Activated CD4-positive, alpha-beta T cell treated with anti-CD3 and anti-CD28 coated beads, Interleukin-2, amount 10 ng/mL, durations not matched to agents 7 days and 5 days (primary cell): Measurements from ENCODE around the gene DICER1. TPM values are rescaled to one million over a fixed set of nuclear protein-coding genes. Genes with fewer than 3 reads are reported as not detected.
"Not testable (repeated sequence)": the region's sequence is repeated elsewhere in the genome, so short reads cannot be mapped to it uniquely, and the experiment has no call there.

Experiments used
- CTCF ChIA-PET: fragments of 350-600 bp; sonication (Branson Sonifier 250); formaldehyde crosslinking; loops from one replicate; lab custom pipeline; 2021; ENCODE audit warnings: antibody characterized with exemption; lab: Charles Lee
- POLR2A ChIA-PET: fragments of 350-600 bp; sonication (Branson Sonifier 250); formaldehyde crosslinking; loops from one replicate; lab custom pipeline; 2021; ENCODE audit warnings: antibody characterized with exemption; lab: Charles Lee
- DNase-seq: peaks from one replicate; pipeline ENCODE4 v3.0.0-alpha.2; 2020
- H3K27ac Mint-ChIP-seq: one replicate; pipeline ENCODE4 v1.8.0; 2021; ENCODE audit warnings: mild to moderate bottlenecking, moderate library complexity, mixed read lengths
- H3K27me3 Mint-ChIP-seq: one replicate; pipeline ENCODE4 v1.8.0; 2021; ENCODE audit warnings: mixed read lengths
- H3K36me3 Mint-ChIP-seq: one replicate; pipeline ENCODE4 v1.8.0; 2021; ENCODE audit warnings: low read depth, mixed read lengths
- H3K4me1 Mint-ChIP-seq: one replicate; pipeline ENCODE4 v1.8.0; 2021; ENCODE audit warnings: mixed read lengths
- H3K4me3 Mint-ChIP-seq: one replicate; pipeline ENCODE4 v1.8.0; 2021; ENCODE audit warnings: mild to moderate bottlenecking, moderate library complexity, mixed read lengths
- H3K9me3 Mint-ChIP-seq: one replicate; pipeline ENCODE4 v1.8.0; 2021; ENCODE audit warnings: mixed read lengths
- total RNA-seq, 2 experiments: library from RNA; stranded (reverse); gene quantifications; one replicate each; pipeline ENCODE4 v1.2.3, GENCODE V29; 2021

DICER1 gene
- total RNA-seq, 2 experiments from 2014 or later: 54.4 to 63.6 TPM

DNA sequence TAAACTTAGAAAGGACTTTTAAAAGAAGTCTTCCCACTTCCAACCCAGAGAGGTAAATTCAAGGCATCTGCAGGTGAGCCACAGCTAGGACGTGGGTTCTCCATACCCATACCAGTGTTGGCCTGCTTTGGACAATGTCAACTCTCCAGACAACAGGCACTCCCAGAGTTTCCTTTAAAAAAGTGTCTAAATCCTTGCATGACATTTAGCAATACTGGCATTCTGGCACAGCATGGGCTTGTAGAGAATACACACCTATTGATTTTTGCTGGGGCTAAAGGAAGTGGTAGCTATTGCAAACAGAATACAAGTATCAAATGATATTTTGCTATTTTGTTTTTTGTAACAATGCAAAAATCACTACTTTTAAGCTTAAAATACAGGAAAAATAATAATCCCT lies 25.8 kb upstream of the DICER1 start:
- Mint-ChIP-seq H3K27me3 (peaks cover 25% of the 10 kb centered on the region), H3K4me1 (no peaks in the 10 kb centered on the region), H3K27ac (no peak overlapping the region), H3K9me3 (peaks cover 4% of the 10 kb centered on the region), H3K4me3 (no peak overlapping the region), H3K36me3 (no peaks in the 10 kb centered on the region)
- POLR2A ChIA-PET: no interaction called here
- CTCF ChIA-PET: no interaction called here
- no peak for DNase-seq

- ChIA-PET POLR2A (no interaction called here), CTCF (no interaction called here)
- H3K36me3 Mint-ChIP-seq: no peaks in the 10 kb centered on the region
- H3K4me3 Mint-ChIP-seq: no peak overlapping the region
- no peaks in the 10 kb centered on the region for H3K4me1 Mint-ChIP-seq
- no peak overlapping the region for H3K27ac Mint-ChIP-seq
- peaks cover 3% of the 10 kb centered on the region for H3K9me3 Mint-ChIP-seq
- DNase-seq: no peak
- H3K27me3 Mint-ChIP-seq: peaks cover 23% of the 10 kb centered on the region
Observed at GRCh38 chr14:95182379-95182778, 25.1 kb upstream of the DICER1 start.

- Mint-ChIP-seq H3K36me3 (no peaks in the 10 kb centered on the region), H3K9me3 (no peaks in the 10 kb centered on the region), H3K4me3 (no peak overlapping the region), H3K27me3 (peaks cover 14% of the 10 kb centered on the region), H3K4me1 (no peaks in the 10 kb centered on the region), H3K27ac (no peak overlapping the region)
- ChIA-PET POLR2A (no interaction called here), CTCF (interaction anchor here (0.6 kb wide), 1 partner anchor 50 kb away, joined by 3 read pairs; no protein-coding TSS in a partner anchor)
- no peak for DNase-seq
Observed at GRCh38 chr14:95180966-95181741, 23.8 kb upstream of the DICER1 start.

GRCh38 chr14:95175670-95176069 lies 18.3 kb upstream of the DICER1 start:
- not testable (repeated sequence) for H3K36me3 Mint-ChIP-seq

GRCh38 chr14:95174184-95174792 lies 17.0 kb upstream of the DICER1 start:
- ChIA-PET CTCF (no interaction called here), POLR2A (no interaction called here)
- H3K9me3 Mint-ChIP-seq: peaks cover 2% of the 10 kb centered on the region
- H3K4me1 Mint-ChIP-seq: no peaks in the 10 kb centered on the region
- peaks cover 3% of the 10 kb centered on the region for H3K27me3 Mint-ChIP-seq
- H3K27ac Mint-ChIP-seq: no peak overlapping the region
- H3K4me3 Mint-ChIP-seq: no peak overlapping the region
- DNase-seq: no peak
- H3K36me3 Mint-ChIP-seq: no peaks in the 10 kb centered on the region

More at GRCh38 chr14:95175670-95176069, 18.3 kb upstream of the DICER1 start:
- H3K9me3 Mint-ChIP-seq, POLR2A ChIA-PET, H3K4me1 Mint-ChIP-seq, H3K27ac Mint-ChIP-seq, H3K27me3 Mint-ChIP-seq, CTCF ChIA-PET, DNase-seq, H3K4me3 Mint-ChIP-seq: not testable (repeated sequence)

DNA sequence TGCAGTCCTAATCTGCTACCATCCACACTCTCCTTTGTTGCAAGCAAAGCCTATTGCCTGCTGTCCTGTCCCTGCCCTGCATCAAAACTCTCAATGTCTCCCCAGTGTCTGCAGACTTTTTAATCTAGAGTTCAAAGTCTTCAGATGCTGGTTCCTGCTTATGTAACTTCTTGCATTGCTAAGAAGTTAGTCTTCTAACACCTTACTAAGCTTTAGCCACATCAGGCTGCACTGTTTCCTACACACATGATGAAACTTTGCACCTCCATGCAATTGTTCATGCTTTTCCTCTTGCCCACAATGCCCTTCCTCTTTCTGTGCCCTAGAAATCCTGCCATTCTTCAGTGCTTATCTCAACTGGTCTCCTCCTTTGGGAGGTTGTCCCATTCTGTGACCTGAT lies 16.2 kb upstream of the DICER1 start:
- peaks cover 3% of the 10 kb centered on the region for H3K27me3 Mint-ChIP-seq
- no peak for DNase-seq
- no peak overlapping the region for H3K27ac Mint-ChIP-seq
- ChIA-PET CTCF (no interaction called here), POLR2A (no interaction called here)
- H3K9me3 Mint-ChIP-seq: peaks cover 2% of the 10 kb centered on the region
- no peak overlapping the region for H3K4me3 Mint-ChIP-seq
- H3K36me3 Mint-ChIP-seq: no peaks in the 10 kb centered on the region
- no peaks in the 10 kb centered on the region for H3K4me1 Mint-ChIP-seq

DNA sequence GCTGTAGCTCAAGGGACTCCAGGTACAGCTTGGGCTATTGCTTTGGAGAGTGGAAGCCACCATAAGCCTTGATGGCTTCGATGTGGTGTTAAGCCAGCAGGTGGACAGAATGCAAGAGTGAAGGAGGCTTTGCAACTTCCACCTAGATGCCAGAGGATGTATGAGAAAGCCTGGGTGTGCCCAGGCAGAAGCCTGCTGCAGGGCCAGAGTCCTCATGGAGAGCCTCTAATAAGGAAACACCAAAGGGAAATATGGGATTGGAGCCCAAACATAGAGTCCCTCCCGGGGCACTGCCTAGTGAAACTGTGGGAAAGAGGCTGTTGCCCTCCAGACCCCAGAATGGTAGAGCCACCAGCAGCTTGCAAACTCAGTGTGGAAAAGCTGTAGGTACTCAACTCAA lies 9.8 kb upstream of the DICER1 start:
- Mint-ChIP-seq H3K4me1 (no peaks in the 10 kb centered on the region), H3K27ac (no peak overlapping the region), H3K9me3 (peaks cover 16% of the 10 kb centered on the region), H3K36me3 (no peaks in the 10 kb centered on the region), H3K4me3 (no peak overlapping the region), H3K27me3 (no peaks in the 10 kb centered on the region)
- POLR2A ChIA-PET: no interaction called here
- CTCF ChIA-PET: no interaction called here
- DNase-seq: no peak

DNA sequence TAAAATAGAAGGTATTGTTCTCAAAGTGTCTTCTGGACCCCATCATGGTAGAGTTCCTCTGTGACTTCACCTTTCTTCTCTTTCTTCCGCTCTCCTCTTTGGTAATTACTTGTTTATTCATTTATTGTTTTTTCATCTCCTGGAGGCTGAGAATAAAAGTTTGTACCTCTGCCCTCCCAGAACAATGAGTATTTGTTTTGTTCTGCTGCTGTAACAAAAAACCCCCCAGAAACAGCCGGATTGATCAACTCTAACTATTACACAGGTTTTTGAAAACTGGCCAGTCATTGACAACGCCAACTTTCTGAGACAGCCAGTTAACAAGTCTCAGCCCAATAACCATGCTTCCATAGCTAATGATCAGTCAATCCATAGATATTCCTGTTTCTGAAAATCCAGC lies 8.2 kb upstream of the DICER1 start:
- Mint-ChIP-seq H3K4me1 (no peaks in the 10 kb centered on the region), H3K4me3 (no peak overlapping the region), H3K9me3 (peaks cover 16% of the 10 kb centered on the region), H3K27ac (no peak overlapping the region), H3K27me3 (no peaks in the 10 kb centered on the region), H3K36me3 (no peaks in the 10 kb centered on the region)
- ChIA-PET CTCF (no interaction called here), POLR2A (no interaction called here)
- DNase-seq: no peak

GRCh38 chr14:95164506-95164905 lies 7.2 kb upstream of the DICER1 start:
- DNase-seq: no peak
- POLR2A ChIA-PET: no interaction called here

DNA sequence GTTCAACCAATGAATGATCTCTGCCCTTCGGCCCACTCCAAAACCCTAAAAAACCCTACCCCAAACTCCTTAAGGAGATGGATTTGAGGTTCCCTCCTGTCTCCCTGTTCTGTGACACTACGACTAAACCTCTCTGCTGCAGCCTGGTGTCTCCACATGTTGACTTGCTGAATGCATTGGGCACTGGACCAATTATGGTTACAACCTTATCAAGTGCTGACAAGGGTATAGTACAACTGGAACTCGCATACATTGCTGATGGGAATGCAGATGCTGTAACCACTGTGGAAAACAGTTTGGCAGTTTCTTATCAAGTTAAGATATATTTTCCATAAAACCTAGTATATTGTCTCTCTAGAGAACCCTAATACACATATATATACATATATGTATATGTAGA lies 6.3 kb upstream of the DICER1 start:
- no peak overlapping the region for H3K4me3 Mint-ChIP-seq
- no peak overlapping the region for H3K27ac Mint-ChIP-seq
- peaks cover 2% of the 10 kb centered on the region for H3K4me1 Mint-ChIP-seq
- POLR2A ChIA-PET: no interaction called here
- CTCF ChIA-PET: no interaction called here
- H3K9me3 Mint-ChIP-seq: peaks cover 16% of the 10 kb centered on the region
- no peak for DNase-seq
- H3K36me3 Mint-ChIP-seq: no peaks in the 10 kb centered on the region
- H3K27me3 Mint-ChIP-seq: no peaks in the 10 kb centered on the region

More at GRCh38 chr14:95164506-95164905, 7.2 kb upstream of the DICER1 start:
- CTCF ChIA-PET: no interaction called here
- H3K4me1 Mint-ChIP-seq: no peaks in the 10 kb centered on the region
- H3K36me3 Mint-ChIP-seq: no peaks in the 10 kb centered on the region
- H3K9me3 Mint-ChIP-seq: peaks cover 16% of the 10 kb centered on the region
- no peaks in the 10 kb centered on the region for H3K27me3 Mint-ChIP-seq
- peak overlapping the region; percentile 59 for H3K27ac Mint-ChIP-seq
- H3K4me3 Mint-ChIP-seq: no peak overlapping the region

GRCh38 chr14:95163132-95163531 lies 5.8 kb upstream of the DICER1 start:
- ChIA-PET POLR2A (no interaction called here), CTCF (no interaction called here)
- Mint-ChIP-seq H3K27me3 (no peaks in the 10 kb centered on the region), H3K4me1 (peaks cover 7% of the 10 kb centered on the region), H3K36me3 (no peaks in the 10 kb centered on the region), H3K9me3 (peaks cover 16% of the 10 kb centered on the region), H3K4me3 (no peak overlapping the region), H3K27ac (no peak overlapping the region)
- no peak for DNase-seq

DNA sequence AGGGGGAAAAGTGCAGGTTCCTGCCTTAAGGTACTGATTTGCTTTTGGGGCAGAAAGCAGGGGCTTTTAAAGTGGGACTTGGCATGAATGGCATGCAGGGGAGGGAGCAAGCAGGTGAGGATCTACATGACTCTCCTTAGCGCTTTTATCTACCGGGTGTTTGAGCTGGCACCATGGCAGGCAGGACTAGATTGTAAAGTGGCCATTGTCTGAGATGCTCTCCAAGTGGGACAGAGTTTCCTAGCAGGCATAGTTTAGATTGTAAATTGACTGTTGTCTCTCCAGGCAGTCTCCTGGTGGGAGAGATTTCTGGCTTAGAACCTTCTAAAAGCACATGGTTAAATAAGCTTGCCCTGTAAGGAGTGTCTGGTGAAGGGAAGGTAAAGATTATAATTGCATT lies 5.3 kb upstream of the DICER1 start:
- DNase-seq: no peak
- CTCF ChIA-PET: no interaction called here
- Mint-ChIP-seq H3K27ac (no peak overlapping the region), H3K36me3 (no peaks in the 10 kb centered on the region), H3K4me3 (no peak overlapping the region), H3K4me1 (peaks cover 11% of the 10 kb centered on the region), H3K9me3 (peaks cover 11% of the 10 kb centered on the region), H3K27me3 (no peaks in the 10 kb centered on the region)
- POLR2A ChIA-PET: no interaction called here

DNA sequence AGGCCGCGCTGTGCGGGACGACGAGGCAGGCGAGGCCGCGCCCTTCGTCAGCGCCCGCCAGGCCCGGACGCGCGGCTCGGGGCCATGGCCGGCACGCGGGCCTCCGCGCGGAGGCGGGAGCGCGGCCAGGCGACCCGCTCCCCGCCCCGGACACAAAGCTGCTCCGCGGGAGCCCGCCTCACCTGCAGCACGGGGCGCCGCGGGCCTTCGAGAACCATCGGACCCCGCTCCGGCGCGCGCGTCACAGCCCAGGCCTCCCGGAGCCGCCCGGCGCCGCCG lies 342 bp downstream of the DICER1 start:
- Mint-ChIP-seq H3K4me1 (peaks cover 44% of the 10 kb centered on the region), H3K27ac (peak overlapping the region; percentile 99), H3K9me3 (no peaks in the 10 kb centered on the region), H3K27me3 (no peaks in the 10 kb centered on the region), H3K4me3 (peak overlapping the region; percentile 94), H3K36me3 (peaks cover 23% of the 10 kb centered on the region)
- no peak for DNase-seq
- ChIA-PET CTCF (no interaction called here), POLR2A (no interaction called here)
